ENCODE results near the gene RGS6.

- TF ChIP-seq TAF1 (IDR thresholded peaks at IDR 0.05; ENCODE audit: borderline replicate concordance, low read depth, low read length): no peak
- TF ChIP-seq POLR2AphosphoS5 (IDR thresholded peaks at IDR 0.05; ENCODE audit: low read depth, low read length): no peak
Observed at GRCh38 chr14:72510566-72510965, 578.3 kb downstream of the RGS6 start.

All from GM12892 (cell line).